DMS 273 treated with DMSO at 0.1 percent for 48 hours (cell line): ENCODE data around the gene LRRC38.

ENCODE experiments used
- DNase-seq: peaks from one replicate; lab custom pipeline; 2025; lab: John Stamatoyannopoulos, UW

Gene LRRC38

DNA sequence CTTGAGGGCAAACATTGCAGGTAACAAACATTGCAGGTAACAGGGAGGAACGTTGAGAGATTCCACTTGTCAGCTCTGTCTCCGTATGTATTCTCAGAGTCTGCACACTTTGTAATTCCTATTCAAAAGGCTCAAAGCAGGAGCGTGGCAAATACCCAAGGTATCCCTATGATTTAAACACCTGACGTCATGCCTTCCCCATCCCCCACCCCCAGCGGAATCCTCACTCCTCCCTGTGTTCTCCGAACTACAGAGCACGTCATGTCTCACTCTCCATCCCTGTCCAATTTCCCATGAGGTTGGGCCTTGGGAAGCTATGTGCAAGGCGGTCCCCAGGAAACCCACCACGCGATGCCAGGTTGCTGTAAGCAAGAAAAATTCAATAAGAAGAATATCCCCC, 2.8 kb upstream of the LRRC38 start:
- no peak for DNase-seq

DNA sequence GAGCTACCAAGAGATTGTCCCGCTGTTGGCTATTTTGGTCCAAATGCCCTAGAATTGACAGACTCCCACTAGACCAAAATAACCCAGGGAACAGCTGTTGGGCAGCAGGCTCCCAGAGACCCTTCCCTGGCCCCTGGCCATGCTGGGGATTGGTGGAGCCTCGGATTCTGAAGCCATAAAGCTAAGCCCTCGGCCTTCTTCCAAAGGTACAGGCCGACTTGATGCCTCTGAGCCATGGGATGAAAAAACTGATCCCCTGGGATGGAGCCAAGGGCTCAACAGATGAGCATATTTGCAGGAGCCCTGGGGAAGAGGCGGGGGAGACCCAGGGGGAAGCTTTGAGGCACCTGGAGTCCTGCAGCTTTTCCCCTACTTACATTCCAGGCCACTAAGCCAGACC, 1.0 kb upstream of the LRRC38 start:
- DNase-seq: no peak

DNA sequence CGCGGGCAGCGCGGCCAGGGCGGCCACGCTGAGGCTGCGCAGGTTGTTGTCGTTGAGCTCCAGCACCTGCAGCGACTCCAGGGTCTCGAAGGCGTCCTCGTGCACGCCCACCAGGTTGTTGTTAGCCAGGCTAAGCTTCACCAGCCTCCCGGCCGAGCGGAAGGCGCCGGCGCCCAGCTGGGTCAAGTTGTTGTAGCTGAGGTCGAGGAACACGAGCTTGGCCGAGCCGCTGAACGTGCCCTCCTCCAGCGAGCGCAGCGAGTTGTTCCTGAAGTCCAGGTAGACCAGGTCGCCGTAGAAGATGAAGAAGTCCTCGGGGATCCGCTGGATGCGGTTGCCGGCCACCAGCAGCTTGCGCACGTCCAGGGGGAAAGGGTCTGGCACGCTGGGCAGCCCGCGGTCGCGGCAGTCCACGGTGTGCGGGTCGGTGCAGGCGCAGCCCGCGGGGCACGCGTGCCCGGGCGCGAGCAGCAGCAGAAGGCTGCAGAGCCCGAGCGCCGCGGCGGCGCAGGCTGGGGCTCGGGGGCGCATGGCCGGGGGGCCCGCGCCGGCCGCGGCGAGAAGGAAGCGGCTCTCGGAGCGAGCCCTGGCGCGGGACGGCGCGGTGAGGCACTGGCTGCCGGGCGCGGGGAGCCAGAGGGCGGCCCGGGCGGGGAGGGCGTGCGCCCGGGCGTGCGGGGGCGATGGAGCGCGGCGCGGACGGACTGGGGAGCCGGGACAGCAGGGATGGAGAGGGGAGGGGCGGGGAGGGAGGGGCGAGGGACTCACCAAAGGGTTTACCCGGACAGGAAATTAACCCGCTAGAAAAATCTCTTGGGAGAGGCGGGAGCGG, 524 bp downstream of the LRRC38 start:
- DNase-seq: no peak

DNA sequence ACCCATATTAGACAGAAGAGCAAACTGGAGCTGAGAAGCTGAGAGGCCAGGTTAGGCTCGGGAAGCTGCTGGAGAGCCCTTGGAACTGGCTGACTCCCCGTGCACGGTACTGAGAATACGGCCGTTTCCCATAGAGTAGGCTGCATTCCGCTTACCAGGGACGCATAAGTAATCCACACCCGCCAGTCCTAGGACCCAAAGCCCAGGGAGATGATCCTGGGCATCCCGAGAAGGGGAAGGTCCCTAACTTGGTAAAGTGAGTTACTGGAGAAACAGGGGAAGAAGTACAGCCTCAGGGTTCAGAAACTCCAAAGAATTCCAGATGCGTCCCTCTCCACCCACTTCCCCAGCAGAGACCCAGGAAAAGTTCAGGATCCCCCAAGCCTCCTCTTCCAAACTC, 1.3 kb downstream of the LRRC38 start:
- DNase-seq: no peak

DNA sequence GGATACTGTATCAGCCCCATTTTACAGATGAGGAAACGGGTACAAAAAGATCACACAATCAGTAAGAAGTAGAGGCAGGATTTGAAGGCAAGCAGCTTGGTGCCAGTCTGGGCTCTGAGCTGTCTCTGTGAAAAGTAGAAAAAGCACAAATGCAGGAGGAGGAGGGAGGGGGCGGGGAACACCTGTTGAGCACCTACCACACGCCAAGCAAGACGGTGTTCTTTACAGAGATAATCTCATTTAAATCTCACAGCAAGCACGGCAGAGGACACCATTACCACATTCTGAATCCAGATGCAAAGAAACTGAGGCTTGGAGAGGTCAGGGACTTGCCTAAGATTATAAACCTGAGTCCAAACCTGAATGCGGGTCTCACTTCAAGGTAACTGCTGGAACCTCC, 3.3 kb downstream of the LRRC38 start:
- DNase-seq: no peak

DNA sequence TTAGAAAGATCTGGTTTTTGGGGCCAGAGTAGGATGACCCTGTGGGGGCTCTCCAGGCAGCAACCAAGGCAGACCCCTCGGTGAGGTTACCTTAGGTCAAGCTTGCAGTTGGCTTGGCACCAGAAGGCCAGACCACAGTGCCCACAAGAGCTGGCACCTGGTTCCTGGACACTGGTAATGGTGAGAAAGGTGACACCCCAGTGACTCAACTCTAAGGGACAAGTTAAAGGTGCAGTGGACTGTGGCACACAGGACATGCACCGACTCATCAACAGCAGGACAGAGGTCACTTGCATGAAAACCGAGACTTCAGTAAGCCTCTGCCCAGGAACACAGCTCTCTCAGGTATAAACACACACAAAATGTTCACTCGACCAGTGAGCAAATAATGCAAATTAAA, 6.7 kb downstream of the LRRC38 start:
- no peak for DNase-seq

DNA sequence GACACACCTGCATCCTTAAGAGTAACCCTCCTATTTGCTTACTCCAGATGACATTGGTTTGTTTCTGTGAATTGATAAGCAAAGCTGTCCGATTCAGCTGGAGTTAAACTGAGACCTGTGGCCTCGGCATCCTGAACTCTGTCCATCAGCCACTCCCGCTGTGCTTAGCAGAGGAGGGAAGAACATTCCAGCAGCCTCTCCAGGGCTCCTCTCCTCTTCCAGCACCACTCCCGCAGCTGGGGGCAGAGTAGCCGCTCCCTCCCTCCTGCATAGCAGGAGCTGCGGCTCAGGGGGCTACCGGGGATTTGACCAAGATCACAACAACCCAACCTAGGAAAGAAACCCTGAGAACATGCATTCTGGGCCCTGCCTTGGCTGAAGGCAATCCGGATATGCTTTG, 8.8 kb downstream of the LRRC38 start:
- DNase-seq: no peak

DNA sequence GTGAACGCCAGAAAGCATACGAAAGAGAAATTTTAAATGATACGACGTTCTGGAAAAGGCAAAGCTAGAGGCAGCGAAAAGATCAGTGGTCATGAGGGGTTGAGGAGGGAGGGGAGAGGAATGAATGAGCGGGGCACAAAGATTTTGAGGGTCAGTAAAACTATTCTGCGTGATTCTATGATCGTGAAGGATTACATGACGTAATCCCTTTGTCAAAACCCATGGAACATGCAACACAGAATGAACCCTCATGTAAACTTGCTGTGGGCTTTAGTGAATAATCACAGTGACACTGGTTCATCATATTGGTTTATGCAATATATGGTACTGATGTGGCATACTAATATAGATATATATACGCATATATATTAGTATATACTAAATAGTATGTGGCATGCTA, 13.0 kb downstream of the LRRC38 start:
- DNase-seq: no peak

DNA sequence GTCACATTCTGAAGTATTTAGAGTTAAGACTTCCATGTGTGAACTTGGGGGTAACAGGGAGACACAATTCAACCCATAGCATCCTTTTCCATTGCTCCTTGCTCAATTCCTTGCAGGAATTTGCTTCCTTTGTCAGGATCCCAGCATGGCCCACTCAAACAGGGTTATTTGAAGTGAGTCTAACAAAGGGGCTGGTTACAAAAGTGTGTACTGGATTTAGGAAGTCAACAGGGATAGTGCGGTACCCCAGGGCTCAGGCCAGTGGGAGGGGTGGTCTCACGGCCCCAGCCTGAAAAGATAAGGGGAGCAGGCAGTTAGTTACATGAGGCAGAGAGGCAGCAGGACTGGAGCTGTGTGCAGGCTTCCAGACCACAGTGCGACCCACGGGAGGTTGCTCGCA, 14.4 kb downstream of the LRRC38 start:
- no peak for DNase-seq

DNA sequence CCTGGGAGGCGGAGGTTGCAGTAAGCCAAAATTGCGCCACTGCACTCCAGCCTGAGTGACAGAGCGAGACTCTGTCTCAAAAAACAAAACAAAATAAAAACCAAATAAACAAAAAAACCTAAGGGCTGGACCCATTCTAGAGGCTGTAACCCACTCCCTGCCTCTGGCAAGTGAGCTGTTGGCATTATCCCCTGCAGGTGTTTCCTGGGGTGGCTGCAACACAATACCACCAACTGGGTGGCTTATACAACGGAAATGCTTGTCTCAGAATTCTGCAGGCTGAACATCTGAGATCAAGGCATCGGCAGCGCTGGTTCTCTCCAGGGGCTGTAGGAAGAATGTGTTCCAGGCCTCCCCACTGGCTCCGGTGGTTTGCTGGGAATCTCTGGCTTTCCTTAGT, 15.2 kb downstream of the LRRC38 start:
- DNase-seq: no peak

DNA sequence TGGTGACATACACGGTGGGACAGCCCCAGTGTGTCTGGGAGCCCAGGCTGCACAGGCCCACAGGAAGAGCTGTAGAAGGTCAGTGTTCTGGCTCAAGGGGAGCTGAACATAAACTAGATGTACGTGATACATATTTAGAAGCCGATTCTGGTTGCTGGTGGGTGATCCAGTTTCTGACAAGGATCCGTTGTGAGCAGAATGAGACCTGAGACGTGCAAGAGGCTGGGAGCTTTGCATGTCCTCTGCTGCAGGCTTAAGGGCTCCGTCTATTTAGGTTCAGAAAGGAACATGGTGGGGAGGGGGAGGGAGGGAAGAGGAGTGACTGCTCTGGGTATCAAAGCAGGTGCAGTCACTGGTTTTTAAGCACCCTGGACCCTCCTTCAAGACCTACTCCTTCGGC, 18.6 kb downstream of the LRRC38 start:
- DNase-seq: no peak

DNA sequence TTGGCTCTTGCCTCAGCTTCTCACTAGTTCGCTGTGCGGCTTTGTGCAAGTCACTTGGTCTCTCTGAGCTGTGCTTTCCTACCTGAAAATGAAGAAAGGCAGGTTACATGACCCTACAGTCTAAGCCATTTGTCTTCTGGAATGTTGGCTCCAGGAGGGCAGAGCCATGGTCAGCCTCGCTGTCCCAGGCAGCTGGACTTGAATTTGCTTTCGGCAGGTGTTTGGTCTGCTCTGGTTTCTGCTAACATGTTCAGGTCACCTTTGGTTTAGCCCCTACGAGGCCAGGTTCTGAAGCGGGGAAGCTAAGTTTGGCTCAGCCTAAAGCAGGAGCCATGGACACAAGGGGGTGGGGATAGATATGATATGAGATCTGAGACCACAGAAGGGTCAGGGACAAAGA, 19.1 kb downstream of the LRRC38 start:
- no peak for DNase-seq

DNA sequence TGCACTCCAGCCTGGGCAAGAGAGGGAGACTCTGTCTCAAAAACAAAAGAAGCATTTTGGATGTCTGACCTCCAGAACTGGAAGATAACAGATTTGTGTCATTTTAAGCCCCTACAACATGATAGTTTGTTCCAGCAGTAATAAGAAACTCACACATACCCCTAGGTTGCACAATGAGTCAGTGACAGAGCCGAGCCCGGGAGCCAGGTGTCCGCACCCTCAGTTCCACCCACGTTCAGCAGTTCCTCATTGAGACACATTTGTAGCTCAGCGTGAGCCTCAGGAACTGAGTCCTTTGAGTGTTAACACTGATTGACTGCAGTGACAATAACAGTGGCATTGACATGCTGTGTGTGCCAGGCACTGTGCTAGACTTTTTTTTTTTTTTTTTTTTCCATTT, 19.8 kb downstream of the LRRC38 start:
- DNase-seq: no peak

DNA sequence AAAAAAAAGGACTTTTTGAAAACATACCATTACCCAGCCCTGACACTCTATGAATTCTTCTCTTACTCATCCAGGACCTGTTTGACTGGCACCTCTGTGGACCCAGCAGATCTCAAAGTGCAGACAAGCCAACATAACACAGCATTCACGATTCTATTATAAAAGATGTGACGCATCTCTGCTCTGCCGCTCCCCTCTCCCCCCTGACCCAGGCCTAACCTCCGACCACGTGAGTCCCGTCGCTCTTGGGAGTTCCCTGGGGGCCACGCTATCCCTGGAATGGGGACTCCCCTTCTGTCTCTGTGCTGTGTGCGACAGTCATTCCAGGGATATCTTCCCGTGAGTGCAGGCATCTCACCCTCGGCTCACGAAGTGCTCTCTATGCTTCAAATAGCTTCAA, 21.1 kb downstream of the LRRC38 start:
- DNase-seq: no peak

DNA sequence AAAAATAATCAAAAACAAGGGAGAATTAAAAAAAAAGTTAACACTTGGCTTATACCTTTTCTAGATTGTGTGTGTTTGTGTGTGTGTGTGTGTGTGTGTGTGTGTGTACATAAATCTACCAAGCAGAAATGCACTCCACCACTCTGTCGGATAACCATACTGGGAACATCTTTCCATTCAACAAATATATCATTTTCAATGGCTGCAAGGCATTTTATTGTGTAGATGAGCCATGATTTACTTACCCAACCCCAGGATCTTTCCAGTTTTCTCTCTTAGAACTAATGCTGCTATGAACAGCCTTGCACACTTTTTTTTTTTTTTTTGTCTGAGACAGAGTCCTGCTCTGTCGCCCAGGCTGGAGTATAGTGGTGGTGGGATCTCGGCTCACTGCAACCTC, 25.8 kb downstream of the LRRC38 start:
- no peak for DNase-seq

DNA sequence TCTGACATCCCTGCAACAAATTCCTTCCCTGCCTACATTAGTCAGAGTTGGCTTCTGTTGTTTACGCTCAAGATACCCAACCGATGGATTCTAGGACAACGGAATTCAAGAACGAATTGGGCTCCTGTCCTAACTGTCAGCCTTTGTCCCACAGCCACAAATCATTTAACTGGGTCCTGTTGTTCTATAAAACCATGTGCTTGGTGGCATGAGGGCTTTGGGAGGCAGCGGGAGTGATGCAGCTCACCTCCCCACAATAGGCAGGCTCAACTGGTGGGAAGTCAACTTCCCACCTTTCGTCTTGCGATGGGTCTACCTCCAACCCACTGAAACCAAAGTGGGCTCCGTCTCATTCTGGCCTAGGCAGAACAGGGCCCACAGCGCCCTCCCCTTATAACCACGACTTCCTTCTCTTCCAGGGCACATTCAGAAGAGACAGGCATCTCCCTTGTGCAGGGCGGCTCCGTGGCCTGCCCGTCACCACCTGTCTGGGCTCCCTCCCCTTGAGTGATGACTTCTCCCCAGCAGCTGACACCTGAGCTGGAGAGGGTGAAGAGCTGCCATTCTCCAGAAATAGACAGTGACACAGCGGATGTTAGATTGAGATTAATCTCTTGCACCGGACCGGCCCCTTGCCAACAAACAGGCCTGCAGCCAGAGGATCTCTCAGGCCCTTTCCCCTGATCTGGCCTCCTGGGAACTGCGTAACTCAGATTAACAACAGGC, 26.5 kb downstream of the LRRC38 start:
- no peak for DNase-seq

DNA sequence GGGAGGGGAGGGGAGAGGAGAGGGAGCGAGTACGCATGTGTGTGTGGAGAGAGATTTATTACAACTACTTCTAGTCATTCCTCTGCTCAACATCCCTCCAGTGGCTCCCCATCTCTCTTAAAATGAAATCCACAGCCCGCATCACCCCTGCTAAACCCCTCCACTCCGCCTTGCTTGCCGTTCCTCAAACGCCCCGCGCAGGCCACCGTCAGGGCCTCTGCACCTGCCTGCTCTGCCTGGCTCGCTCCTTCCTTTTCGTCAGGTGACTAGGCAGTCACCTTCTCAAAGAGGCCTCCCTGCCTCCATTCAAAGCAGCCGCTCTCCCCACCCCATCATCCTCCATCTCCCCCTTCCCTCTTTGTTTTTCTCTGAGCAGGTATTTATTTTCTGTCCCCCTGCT, 29.9 kb downstream of the LRRC38 start:
- no peak for DNase-seq

DNA sequence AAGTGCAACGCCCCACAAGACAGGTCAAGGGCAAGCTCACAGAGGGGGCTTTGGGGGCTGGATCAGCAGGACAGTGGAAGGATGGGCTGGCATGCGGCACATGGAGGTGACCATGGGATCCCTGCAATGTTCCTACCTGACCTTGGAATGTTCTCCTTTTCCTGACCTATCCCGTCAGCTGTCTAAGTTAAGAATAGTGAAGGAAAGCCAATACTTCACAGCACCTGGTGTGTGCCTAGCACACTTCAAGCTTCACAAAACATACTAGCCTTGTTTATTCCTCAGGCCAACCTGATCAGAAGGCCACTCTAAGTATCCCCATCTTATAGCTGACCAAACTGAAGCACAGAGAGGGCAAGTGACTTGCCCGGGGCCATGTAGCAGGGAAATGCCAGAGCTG, 31.2 kb downstream of the LRRC38 start:
- DNase-seq: no peak

DNA sequence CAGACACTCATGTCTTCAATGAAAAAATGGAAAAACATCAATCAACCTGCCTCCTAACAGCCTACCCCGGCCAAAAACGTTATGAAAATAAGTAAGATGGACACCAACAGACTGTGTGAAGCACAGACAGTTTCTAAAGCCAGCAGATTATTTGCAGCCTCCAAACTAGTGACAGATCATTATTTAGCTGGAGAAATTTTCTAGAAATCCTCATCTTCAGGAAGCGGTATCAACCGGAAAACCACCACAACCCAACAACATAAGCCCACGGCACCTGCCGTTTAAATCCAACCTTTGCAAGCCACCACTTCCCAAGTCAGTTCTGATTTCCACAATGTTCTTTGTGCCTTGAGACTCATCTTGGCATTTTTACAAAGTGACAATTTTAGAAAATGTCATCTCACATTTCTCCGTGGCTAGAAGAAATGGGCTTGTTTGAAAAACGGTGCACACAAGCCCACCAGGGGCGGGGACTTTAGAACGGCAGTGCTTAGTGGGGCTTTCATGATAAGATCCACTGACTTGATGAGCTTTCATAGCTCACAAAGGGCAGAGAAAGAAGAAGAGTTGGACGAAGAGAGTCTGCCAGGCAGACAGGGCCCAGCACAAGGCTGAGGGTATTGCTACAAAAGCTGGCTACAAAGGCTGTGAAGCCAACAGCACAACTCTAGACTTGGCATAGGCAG, 34.5 kb downstream of the LRRC38 start:
- DNase-seq: no peak

DNA sequence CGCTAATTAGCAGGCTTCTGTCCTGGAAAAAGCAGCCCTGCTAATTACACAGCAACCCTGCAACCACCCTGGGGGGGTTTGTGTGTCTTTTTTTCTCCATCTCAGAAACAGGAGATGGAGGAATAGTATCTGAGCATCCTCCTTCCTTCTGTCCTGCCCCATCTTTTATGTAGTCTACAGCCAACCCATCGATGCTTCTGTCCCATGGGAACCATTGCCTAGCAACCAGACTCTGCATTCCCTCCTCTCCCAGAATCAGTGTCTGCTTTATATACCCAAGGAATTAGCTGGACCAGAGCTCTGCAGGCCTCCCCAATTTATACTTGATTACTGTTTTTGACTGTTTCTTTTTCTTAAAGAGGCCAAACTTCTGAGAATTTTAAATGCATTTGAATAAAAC, 35.1 kb downstream of the LRRC38 start:
- no peak for DNase-seq

DNA sequence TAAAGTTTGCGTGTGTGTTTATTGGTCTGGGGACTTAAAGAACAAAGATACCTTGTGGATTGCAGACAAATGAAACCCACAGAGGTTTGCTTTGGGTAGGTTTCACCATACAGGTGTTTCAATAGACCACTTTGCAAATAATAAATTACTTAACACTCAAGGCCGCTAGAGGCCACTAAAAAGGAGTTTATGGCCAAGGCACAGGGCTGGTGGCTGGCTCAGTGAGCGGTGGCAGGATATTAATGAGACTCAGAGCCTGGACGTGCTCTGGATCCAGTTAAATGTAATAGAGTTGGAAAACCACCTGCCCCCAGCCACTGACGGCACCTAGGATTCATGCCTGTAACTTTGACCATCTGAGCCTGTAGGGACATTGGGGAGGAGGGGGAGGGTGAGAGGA, 44.5 kb downstream of the LRRC38 start:
- no peak for DNase-seq

DNA sequence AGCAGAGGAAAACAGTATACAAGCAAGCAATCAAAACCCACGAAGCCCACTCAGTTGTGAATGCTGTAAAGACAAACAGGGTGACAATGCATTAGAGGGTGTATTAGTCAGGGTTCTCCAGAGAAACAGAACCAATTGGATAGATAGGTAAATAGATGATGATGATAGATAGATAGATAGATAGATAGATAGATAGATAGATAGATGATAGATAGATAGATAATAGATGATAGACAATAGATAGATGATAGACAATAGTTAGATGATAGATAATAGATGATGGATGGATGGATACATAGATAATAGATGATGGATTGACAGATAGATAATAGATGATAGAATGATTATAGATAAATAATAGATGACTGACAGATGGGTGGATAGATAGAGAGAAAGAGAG, 48.3 kb downstream of the LRRC38 start:
- no peak for DNase-seq

DNA sequence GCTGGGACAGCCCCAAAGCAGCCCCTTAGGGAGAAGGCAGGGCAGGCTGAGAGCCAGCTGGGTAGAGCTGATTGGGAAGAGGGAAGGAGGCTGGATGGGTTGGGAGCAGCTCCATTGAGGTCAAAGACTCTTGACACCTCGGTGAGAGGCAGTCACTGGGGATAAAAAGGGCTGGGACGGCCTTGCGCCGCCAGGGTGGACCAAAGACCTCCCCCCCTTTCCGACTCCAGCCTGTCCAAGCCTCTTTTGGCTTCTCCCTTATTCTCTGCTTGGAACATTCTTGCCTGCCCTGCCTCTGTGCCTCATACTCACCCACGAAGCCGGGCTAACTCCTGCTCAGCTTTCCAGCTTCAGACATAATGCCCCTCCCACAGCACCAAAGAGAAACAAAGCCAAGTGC, 51.1 kb downstream of the LRRC38 start:
- no peak for DNase-seq
